ENCODE results near the gene SLC16A11.
"Not testable (repeated sequence)": the region's sequence is repeated elsewhere in the genome, so short reads cannot be mapped to it uniquely, and the experiment has no call there.

SLC16A11 gene

GRCh38 chr17:7004398-7005253, 39.3 kb downstream of the SLC16A11 start:
- DNase-seq = no peak

DNA sequence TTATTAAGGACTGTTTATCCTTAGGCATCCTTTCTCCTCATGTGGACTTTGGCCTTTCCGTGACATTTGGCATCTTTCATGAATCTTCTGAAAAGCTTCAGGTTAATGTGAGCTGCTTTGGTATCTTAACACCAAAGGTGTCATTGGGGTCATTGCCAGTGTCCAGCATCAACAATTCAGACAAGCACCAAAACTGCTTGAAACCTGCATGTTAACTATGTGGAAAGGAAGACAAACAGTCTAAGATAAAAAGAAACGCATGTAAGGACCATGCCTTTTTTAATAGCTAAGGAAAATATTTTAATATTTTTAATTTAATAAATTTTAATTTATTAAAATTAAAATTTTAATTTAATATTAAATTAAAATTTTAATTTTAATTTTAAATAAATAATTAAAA, 40.1 kb downstream of the SLC16A11 start:
- no peak for DNase-seq

DNA sequence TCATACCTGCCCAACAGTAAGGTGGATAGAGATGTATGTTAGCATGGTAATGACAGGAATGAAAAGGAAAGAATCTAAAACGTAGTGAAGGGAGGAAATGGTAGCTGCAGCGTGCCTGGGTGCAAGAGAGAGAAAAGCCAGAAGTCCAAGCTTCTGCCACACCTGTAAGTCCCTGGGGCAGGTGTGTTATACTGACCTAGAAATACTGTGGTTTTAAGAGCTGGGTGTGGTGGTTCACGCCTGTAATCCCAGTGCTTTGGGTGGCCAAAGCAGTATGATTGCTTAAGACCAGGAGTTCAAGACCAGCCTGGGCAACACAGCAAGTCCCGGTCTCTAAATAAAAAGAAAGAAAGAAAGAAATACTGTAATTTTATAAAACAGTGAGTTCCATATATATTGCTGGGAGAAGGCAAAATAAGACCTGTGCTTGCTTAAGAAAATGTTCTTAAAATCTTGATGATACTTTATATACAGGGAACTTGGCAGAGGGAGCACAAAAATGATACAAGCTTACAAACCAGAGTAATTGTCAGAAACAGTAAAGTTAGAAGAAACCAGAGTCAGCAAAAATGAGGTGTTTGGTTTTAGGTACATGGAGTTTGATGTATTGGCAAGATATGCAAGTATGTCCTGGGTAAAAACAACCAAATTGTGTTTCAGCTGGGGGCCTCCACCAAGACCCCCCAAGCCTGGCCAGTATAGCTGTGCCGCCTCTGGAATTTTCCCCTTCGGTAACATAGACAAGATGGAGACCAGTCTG, 41.4 kb downstream of the SLC16A11 start:
- no peak for DNase-seq

- no peak for DNase-seq
These were observed 42.5 kb downstream of the SLC16A11 start for GRCh38 chr17:7001318-7001961.

GRCh38 chr17:6998855-6999508, 44.9 kb downstream of the SLC16A11 start:
- DNase-seq = no peak

DNA sequence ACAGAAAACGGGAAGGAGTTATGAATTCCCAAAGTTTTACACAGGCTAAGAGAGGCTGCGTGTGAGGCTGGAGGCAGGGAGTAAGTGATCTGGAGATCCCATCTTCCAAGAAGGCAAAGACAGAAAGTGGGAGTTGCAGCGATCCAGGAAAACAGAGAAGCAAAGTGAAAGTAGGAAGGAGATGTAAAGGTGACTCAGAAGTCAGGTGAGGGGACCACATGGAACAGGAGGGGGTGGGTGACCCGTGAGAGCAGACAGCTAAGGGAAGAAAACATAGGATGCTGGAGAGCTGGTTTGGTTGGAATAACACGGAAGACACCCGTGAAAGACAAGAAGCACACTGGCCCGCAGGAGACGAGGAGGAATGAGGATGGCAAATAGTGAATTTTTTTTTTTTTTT, 46.7 kb downstream of the SLC16A11 start:
- no peak for DNase-seq

DNA sequence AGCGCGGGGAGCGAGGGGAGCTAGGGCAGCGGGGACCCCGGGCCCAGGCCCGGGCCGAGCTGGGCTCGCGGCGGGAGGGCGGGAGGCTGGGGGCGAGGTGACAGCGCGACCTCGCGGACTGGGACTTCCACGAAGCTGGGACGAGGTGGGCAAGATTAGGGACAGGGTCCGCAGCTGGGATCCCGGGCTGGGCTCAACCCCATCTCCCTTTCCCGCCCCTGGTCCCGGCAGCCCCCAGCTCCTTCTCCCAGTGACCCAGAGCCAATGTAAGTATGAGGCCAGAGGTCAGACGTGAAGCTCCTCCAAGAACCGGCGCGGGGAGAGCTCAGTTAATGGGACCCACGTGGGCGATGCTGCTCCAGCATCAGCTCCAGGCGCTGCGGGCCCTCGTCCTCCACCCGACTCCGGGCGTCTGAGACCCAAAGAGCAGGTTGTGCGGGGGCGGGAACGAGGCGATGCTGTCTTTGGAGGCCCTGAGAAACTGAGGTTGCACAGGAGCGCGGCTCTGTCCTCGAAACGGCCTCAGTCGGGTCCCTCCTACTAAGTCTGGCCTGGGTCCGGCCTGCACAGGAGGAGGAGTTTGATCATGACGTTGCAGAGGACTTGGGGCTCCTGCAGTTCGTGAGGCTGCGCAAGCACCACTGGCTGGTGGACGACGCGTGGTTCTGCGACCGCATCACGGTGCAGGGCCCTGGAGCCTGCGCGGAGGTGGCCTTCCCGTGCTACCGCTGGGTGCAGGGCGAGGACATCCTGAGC, 47.5 kb downstream of the SLC16A11 start:
- no peak for DNase-seq

GRCh38 chr17:6995500-6996255, 48.2 kb downstream of the SLC16A11 start, which contains the start of gene ALOX12:
Gene ALOX12, plus strand, starts transcription at chr17:6996049. Its CDS starts 69 bp downstream, at chr17:6996118.
- DNase-seq = no peak

GRCh38 chr17:6994666-6995256, 49.1 kb downstream of the SLC16A11 start:
- no peak for DNase-seq

- no peak for DNase-seq
These were observed 49.7 kb downstream of the SLC16A11 start for GRCh38 chr17:6994118-6994598.

GRCh38 chr17:6993613-6994056, 50.3 kb downstream of the SLC16A11 start:
- not testable (repeated sequence) for DNase-seq

Data from SIG-M5 (cell line).